GDM1 (cell line): ENCODE measurements around the gene GLIS1.

Source experiments
- DNase-seq: peaks from one replicate; lab custom pipeline; 2025; lab: John Stamatoyannopoulos, UW

The GLIS1 gene

GRCh38 chr1:53717025-53717804, 21.7 kb downstream of the GLIS1 start:
- DNase-seq, result no peak

- DNase-seq, result no peak
These were observed 22.8 kb downstream of the GLIS1 start for GRCh38 chr1:53716150-53716549.

- no peak for DNase-seq
These were observed 23.5 kb downstream of the GLIS1 start for GRCh38 chr1:53715478-53715877.

- no peak for DNase-seq
These were observed 26.7 kb downstream of the GLIS1 start for GRCh38 chr1:53712276-53712675.

- DNase-seq, result no peak
These were observed 28.4 kb downstream of the GLIS1 start for GRCh38 chr1:53710584-53710983.

- no peak for DNase-seq
These were observed 30.3 kb downstream of the GLIS1 start for GRCh38 chr1:53708687-53709086.

GRCh38 chr1:53706356-53706755, 32.6 kb downstream of the GLIS1 start:
- no peak for DNase-seq

GRCh38 chr1:53705446-53706096, 33.4 kb downstream of the GLIS1 start:
- no peak for DNase-seq

- DNase-seq, result no peak
These were observed 34.0 kb downstream of the GLIS1 start for GRCh38 chr1:53704804-53705445.

- no peak for DNase-seq
These were observed 34.7 kb downstream of the GLIS1 start for GRCh38 chr1:53704304-53704703.

- no peak for DNase-seq
These were observed 35.8 kb downstream of the GLIS1 start for GRCh38 chr1:53703174-53703573.

GRCh38 chr1:53702341-53702740, 36.6 kb downstream of the GLIS1 start:
- no peak for DNase-seq

- DNase-seq, result no peak
These were observed 38.2 kb downstream of the GLIS1 start for GRCh38 chr1:53700776-53701175.

- no peak for DNase-seq
These were observed 39.0 kb downstream of the GLIS1 start for GRCh38 chr1:53699981-53700380.

- no peak for DNase-seq
These were observed 40.5 kb downstream of the GLIS1 start for GRCh38 chr1:53698384-53698980.

- no peak for DNase-seq
These were observed 41.1 kb downstream of the GLIS1 start for GRCh38 chr1:53697721-53698383.

GRCh38 chr1:53696990-53697389, 42.0 kb downstream of the GLIS1 start:
- no peak for DNase-seq

GRCh38 chr1:53696571-53696970, 42.4 kb downstream of the GLIS1 start:
- no peak for DNase-seq

GRCh38 chr1:53696051-53696450, 42.9 kb downstream of the GLIS1 start:
- no peak for DNase-seq

- no peak for DNase-seq
These were observed 43.8 kb downstream of the GLIS1 start for GRCh38 chr1:53695116-53695515.

- DNase-seq, result no peak
These were observed 44.3 kb downstream of the GLIS1 start for GRCh38 chr1:53694718-53695091.
